WERI-Rb-1 (cell line): ENCODE measurements around the gene INTU.

Experiments
- DNase-seq: peaks from one replicate; pipeline ENCODE4 v3.0.0-alpha.2; 2020
- H3K27ac ChIP-seq: fragments of 250-450 bp; sonication (Bioruptor Pico); 2 replicates; pipeline ENCODE4 v1.5.1; 2020; ENCODE audit warnings: mild to moderate bottlenecking, moderate library complexity
- H3K27me3 ChIP-seq: fragments of 250-450 bp; sonication (Bioruptor Pico); 2 replicates; pipeline ENCODE4 v1.5.1; 2021; ENCODE audit warnings: mild to moderate bottlenecking, low read depth, moderate library complexity; ENCODE audit not compliant: insufficient read depth, severe bottlenecking
- H3K36me3 ChIP-seq: fragments of 250-450 bp; sonication (Bioruptor Pico); 2 replicates; pipeline ENCODE4 v1.5.1; 2020; ENCODE audit warnings: mild to moderate bottlenecking, moderate library complexity
- H3K4me3 ChIP-seq: 2 replicates; pipeline ENCODE4 v1.5.1; 2011; ENCODE audit warnings: low read depth, mild to moderate bottlenecking, control low read depth, low read length
- H3K9me3 ChIP-seq: fragments of 250-450 bp; sonication (Bioruptor Pico); 2 replicates; pipeline ENCODE4 v1.5.1; 2021; ENCODE audit warnings: mild to moderate bottlenecking, moderate library complexity; ENCODE audit not compliant: severe bottlenecking
- TF ChIP-seq, protein P1 (sequence below): IDR thresholded peaks from 2 replicates; pipeline ENCODE4 v1.5.1; 2011; ENCODE audit warnings: low read depth, mild to moderate bottlenecking, control low read depth, inconsistent platforms, low read length

The INTU gene

GRCh38 chr4:127759893-127760292 lies 127.1 kb downstream of the INTU start:
- Histone ChIP-seq H3K36me3 (no peaks in the 10 kb centered on the region), H3K27ac (no peak overlapping the region), H3K27me3 (no peaks in the 10 kb centered on the region), H3K9me3 (no peaks in the 10 kb centered on the region), H3K4me3 (no peak overlapping the region)
- DNase-seq = no peak
- TF ChIP-seq, protein P1, sequence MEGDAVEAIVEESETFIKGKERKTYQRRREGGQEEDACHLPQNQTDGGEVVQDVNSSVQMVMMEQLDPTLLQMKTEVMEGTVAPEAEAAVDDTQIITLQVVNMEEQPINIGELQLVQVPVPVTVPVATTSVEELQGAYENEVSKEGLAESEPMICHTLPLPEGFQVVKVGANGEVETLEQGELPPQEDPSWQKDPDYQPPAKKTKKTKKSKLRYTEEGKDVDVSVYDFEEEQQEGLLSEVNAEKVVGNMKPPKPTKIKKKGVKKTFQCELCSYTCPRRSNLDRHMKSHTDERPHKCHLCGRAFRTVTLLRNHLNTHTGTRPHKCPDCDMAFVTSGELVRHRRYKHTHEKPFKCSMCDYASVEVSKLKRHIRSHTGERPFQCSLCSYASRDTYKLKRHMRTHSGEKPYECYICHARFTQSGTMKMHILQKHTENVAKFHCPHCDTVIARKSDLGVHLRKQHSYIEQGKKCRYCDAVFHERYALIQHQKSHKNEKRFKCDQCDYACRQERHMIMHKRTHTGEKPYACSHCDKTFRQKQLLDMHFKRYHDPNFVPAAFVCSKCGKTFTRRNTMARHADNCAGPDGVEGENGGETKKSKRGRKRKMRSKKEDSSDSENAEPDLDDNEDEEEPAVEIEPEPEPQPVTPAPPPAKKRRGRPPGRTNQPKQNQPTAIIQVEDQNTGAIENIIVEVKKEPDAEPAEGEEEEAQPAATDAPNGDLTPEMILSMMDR = no peak

GRCh38 chr4:127771535-127772275 lies 138.9 kb downstream of the INTU start:
- Histone ChIP-seq H3K4me3 (no peak overlapping the region), H3K27ac (no peak overlapping the region), H3K36me3 (no peaks in the 10 kb centered on the region), H3K9me3 (no peaks in the 10 kb centered on the region), H3K27me3 (no peaks in the 10 kb centered on the region)
- no peak for DNase-seq
- TF ChIP-seq, protein P1 = no peak

DNA sequence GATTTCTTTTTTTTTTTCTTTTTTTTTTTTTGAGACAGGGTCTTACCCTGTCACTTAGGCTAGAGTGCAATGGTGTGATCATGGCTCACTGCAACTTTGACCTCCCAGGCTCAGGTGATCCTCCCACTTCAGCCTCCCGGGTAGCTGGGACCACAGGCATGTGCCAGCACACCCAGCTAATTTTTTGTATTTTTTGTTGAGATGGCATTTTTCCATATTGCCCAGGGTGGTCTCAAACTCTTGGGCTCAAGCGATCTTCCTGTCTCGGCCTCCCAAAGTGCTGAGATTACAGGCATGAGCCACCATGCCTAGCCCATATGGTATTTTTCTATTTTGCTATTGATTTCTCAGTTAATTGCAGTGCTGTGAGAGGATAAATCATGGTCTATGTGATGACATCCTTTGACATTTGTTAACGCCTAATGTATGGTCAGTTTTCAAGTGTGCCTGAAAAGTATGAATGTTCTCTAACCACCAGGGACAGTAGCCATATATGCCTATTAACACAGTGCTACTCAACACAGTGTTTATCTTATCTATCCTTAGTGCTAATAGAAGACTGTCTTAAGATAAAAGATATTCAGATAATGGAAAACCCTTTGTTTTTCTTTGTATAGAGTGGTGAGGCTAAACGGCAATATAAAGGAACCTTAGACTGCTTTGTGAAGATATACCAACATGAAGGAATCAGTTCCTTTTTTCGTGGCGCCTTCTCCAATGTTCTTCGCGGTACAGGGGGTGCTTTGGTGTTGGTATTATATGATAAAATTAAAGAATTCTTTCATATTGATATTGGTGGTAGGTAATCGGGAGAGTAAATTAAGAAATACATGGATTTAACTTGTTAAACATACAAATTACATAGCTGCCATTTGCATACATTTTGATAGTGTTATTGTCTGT lies 140.3 kb downstream of the INTU start:
- H3K9me3 ChIP-seq = no peaks in the 10 kb centered on the region
- TF ChIP-seq, protein P1 = no peak
- H3K27ac ChIP-seq = no peak overlapping the region
- no peak for DNase-seq
- no peaks in the 10 kb centered on the region for H3K36me3 ChIP-seq
- H3K27me3 ChIP-seq = no peaks in the 10 kb centered on the region
- no peak overlapping the region for H3K4me3 ChIP-seq

- DNase-seq = no peak
- Histone ChIP-seq H3K36me3 (no peaks in the 10 kb centered on the region), H3K4me3 (no peak overlapping the region), H3K27me3 (no peaks in the 10 kb centered on the region), H3K9me3 (no peaks in the 10 kb centered on the region), H3K27ac (no peak overlapping the region)
- TF ChIP-seq, protein P1 = no peak
Measured at GRCh38 chr4:127775843-127776242, 143.1 kb downstream of the INTU start.
